Muscle of leg (tissue), 11 donors: ENCODE results near the gene TCOF1. TPM values are rescaled to one million over a fixed set of nuclear protein-coding genes. Genes with fewer than 3 reads are reported as not detected.

Experiments used
- DNase-seq: peaks from one replicate; pipeline ENCODE4 v3.0.0; 2013
- H3K27ac ChIP-seq: one replicate; pipeline ENCODE4 v1.5.1; 2013; ENCODE audit warnings: mild to moderate bottlenecking, low read length, control low read depth
- H3K27me3 ChIP-seq: one replicate; pipeline ENCODE4 v1.6.1; 2013; ENCODE audit warnings: low read length; ENCODE audit not compliant: control insufficient read depth, insufficient read depth
- H3K36me3 ChIP-seq: one replicate; pipeline ENCODE4 v1.6.1; 2013; ENCODE audit warnings: low read length; ENCODE audit not compliant: control insufficient read depth, insufficient read depth
- H3K4me1 ChIP-seq: one replicate; pipeline ENCODE4 v1.6.1; 2013; ENCODE audit warnings: low read length; ENCODE audit not compliant: control insufficient read depth, insufficient read depth
- H3K4me3 ChIP-seq: one replicate; pipeline ENCODE4 v1.5.1; 2013; ENCODE audit warnings: low read length, control low read depth
- H3K9me3 ChIP-seq: replicated peaks from 2 replicates; pipeline ENCODE4 v1.6.1; 2013; ENCODE audit warnings: low read depth, low read length; ENCODE audit not compliant: control insufficient read depth
- WGBS: methylation state at CpG from one replicate; pipeline ENCODE4 v1.1.5; 2013; ENCODE audit warnings: missing lambda C conversion rate; ENCODE audit not compliant: insufficient coverage; 5-methylcytosine and 5-hydroxymethylcytosine counted together
- polyA plus RNA-seq, 8 donors: library from polyadenylated mRNA; unstranded; fragments of 120-200 nt; gene quantifications; one replicate each; pipeline versions ENCODE4 v1.2.1 to v1.2.3, GENCODE V29; 2013; ENCODE audit warnings: inconsistent platforms in 1 of 8, low replicate concordance in 1 of 8; ENCODE audit not compliant: insufficient read length in 8 of 8, insufficient read depth in 1 of 8
- total RNA-seq: library from RNA; stranded (reverse); fragments of 120-200 nt; gene quantifications from one replicate; pipeline ENCODE4 v1.2.4, GENCODE V29; 2013

TCOF1 gene
- total and polyA plus RNA-seq, 9 donors, result 12.6 to 26.1 (median 22.5) TPM

DNA sequence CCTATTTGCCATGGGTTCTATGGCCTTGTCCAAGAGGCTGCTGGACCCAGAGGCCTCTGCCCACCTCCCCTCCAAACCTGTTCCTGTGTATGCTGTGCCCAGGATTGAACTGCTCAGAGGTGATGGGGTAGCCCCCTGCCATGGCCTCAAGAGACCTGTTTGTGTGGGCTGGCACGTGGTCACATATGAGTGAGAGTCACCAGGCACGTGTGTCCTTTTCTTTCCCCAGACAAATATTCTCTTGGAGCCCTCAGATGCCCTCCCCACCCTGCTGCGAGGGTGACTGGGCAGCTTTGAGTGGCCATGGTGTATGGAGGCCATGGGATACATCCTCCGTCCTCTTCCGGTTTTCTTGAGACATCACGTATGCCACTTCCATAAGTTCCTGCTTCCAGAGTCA is 10.9 kb upstream of the TCOF1 start:
- Histone ChIP-seq H3K4me1 (no peaks in the 10 kb centered on the region), H3K27ac (no peak overlapping the region), H3K9me3 (no peaks in the 10 kb centered on the region), H3K4me3 (no peak overlapping the region), H3K36me3 (no peaks in the 10 kb centered on the region), H3K27me3 (no peaks in the 10 kb centered on the region)
- DNase-seq, result no peak
- WGBS, result 96% methylated on average over 4 of the region's 6 CpGs

DNA sequence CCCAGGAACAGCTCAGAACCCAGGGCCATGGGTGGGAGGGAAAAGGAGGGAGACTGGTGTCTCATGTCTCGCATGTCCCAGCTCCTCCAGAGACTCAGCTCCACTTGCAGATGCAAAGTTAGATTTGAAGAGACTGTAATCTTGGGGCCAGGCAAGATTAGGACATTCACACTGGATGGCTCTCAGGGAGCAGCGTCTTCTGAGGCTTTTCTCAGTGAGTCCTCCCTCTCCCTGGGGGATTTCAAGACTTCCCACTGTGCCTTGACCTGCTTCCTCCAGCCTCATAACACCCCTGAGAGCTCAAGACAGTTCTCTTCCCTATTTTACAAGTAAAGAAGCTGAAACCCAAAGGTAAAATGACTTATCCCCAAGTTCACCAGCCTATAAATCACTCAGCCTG is 10.5 kb upstream of the TCOF1 start:
- no peak for DNase-seq
- Histone ChIP-seq H3K27me3 (no peaks in the 10 kb centered on the region), H3K4me3 (no peak overlapping the region), H3K27ac (no peak overlapping the region), H3K4me1 (no peaks in the 10 kb centered on the region), H3K9me3 (no peaks in the 10 kb centered on the region), H3K36me3 (no peaks in the 10 kb centered on the region)
- WGBS, result 83% methylated on average over 2 of the region's 2 CpGs

DNA sequence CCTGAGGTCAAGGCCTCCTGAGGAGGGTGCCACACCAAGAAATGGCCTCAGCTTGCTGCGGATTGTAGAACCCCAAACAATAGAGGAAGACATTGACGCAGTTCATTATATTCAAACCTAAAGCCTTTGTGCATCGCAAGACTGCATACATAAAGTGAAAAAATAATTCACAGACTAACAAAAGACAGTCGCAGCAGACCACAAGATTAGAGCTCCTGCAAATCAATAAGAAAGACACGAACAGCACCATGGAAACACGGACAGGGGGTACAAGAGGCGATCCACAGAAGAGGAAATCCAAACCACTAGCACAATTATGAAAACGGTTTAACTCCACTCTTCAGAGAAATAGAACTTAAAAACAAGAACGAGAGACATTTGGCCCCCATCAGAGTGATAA is 10.0 kb upstream of the TCOF1 start:
- H3K27me3 ChIP-seq, result no peaks in the 10 kb centered on the region
- H3K9me3 ChIP-seq, result no peaks in the 10 kb centered on the region
- no peak overlapping the region for H3K27ac ChIP-seq
- no peak for DNase-seq
- H3K4me3 ChIP-seq, result no peak overlapping the region
- H3K4me1 ChIP-seq, result no peaks in the 10 kb centered on the region
- WGBS, result 70% methylated on average over 7 of the region's 9 CpGs
- H3K36me3 ChIP-seq, result no peaks in the 10 kb centered on the region

DNA sequence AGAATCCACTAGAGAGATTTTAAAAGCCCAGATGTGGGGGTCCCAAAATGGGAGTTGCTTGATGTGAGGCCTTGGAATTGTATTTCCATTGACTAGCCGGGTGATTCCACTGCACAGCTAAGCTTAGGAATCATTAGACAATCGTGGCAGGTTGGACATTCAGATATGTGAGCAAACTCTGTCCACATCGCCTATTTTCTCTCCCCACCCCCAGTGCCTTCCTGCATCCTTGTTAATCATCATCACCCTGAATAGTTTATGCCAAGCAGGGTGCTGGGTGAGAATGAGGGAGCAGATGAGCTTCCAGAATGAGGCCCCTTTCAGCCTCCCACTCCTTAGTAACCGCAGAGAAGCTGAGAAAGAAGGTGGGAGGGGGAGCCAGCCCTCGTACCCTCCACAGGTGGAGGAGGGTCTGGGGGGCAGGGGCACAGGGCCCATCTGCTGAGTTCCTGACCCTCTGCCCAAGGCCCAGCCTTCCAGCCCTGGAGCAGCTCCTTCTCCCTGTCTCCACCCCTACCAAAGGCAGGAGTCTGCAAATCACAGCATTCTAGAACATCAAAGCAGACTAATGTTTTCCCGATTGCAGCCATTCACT is 7.7 kb upstream of the TCOF1 start:
- Histone ChIP-seq H3K36me3 (no peaks in the 10 kb centered on the region), H3K27me3 (peaks cover 3% of the 10 kb centered on the region), H3K9me3 (no peaks in the 10 kb centered on the region), H3K27ac (no peak overlapping the region), H3K4me1 (no peaks in the 10 kb centered on the region), H3K4me3 (no peak overlapping the region)
- DNase-seq, result no peak
- 78% methylated on average over 3 of the region's 6 CpGs for WGBS

DNA sequence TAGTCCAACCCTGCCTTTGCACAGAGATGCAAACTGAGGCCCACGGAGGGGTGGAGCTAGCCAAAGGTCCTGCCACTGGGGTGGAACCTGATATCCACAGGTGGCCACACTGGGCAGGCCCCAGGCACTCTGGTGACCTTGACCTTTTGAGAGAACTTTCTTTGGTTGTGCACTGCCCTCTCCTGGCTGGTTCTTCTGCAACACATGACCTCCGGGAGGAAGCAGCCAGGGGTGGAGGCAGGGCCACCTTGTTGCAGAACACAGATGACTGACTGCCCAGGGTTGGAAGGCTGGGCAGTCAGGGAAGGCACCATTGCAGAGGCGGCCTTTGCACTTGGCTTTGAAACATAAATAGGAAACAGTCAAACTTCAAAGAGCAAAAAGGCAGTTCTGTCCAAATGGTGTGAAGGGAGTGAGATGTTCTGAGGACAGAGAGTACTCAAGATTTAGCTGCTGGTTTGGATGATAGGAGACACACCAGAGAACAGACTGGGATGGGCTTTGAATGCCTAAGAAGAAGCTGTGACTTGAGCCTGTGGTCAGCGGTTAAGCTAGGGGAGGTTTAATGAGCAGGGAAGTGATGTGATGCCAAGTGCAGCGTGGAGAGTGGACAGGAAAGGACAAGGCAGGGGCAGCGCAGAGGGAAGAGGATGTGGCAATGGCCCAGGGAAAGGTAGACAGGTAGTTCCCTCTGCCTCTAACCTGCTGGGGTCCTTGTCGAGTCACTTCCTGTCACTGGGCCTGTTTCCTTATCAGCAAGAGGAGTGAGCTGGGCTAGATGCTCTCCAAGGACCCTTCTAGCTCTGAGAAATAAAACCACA is 6.8 kb upstream of the TCOF1 start:
- peak; percentile 68 for DNase-seq
- Histone ChIP-seq H3K9me3 (no peaks in the 10 kb centered on the region), H3K27ac (no peak overlapping the region), H3K4me1 (no peaks in the 10 kb centered on the region), H3K27me3 (peaks cover 3% of the 10 kb centered on the region), H3K4me3 (no peak overlapping the region), H3K36me3 (no peaks in the 10 kb centered on the region)
- WGBS, result 29% methylated on average over 5 of the region's 7 CpGs

DNA sequence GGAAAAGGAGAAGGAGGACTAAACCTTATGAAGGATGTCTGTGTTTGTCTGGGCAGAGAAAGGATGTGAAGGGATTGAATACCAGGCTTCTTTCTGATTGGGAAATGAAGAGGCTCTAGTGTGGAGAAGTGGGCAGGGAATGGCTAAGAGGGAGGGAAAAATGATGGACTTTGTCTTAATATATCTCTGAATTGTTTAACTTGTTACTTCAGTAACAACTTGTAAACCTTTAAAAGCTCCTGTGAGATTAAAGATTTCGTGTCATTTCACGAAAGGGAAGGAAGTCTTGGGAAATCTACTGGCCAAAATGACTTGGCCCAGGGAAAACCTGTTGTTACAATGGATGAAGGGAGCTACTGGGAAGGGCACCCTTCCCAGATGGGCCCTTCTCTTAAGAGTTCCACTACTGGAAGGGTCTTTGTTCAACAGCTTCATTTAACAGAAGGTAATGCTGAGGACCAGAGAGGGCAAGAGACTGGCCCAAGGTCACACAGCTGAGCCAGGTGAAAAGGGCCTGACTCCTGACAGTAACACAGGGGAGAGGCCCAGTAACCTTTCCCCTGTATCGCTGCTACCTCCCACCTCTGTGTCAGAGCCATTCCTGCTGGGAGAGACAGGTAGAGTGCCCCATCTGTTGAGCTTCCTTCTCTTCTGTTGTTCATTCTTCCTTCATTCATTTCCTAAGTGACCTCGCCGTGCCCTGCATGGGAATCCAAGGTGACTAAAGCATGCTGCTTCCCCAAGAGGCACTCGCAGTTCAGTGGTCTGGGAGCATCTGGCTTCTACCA is 5.1 kb upstream of the TCOF1 start:
- H3K4me3 ChIP-seq, result no peak overlapping the region
- DNase-seq, result no peak
- H3K27ac ChIP-seq, result no peak overlapping the region
- H3K9me3 ChIP-seq, result no peaks in the 10 kb centered on the region
- H3K27me3 ChIP-seq, result peaks cover 3% of the 10 kb centered on the region
- WGBS, result 75% methylated on average over 1 of the region's 6 CpGs
- peaks cover 3% of the 10 kb centered on the region for H3K4me1 ChIP-seq
- H3K36me3 ChIP-seq, result no peaks in the 10 kb centered on the region

DNA sequence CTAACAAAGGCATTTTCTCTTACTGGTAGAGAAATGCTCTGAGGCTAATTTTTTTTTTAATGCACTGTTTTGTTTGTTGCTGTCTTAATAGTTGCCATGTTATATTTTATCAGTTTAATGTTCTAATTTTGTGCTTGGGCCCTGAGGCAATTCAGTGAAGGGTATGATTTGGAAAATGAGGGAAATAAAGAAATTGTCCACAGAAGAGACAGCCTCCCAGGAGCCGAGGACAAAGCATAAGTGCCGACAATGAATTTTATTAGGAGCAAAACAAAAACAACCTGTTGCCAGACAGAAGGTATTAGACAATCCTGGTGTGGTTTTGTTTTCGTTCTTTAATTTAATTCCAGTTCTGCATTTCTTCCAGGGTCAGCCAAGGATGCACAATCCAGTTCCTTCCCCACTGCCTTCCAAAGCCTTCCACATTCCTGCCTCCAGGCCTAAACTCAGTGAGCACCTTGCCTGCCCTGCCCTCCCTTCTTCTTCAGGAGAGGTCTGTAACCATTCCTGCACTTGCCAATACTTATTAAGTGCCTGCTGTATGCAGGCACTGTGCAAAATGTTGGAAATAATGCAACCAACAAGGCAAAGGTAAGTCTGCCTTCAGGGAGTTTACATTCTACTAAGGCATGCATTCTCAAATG is 4.3 kb upstream of the TCOF1 start:
- no peak overlapping the region for H3K27ac ChIP-seq
- H3K4me3 ChIP-seq, result no peak overlapping the region
- H3K36me3 ChIP-seq, result no peaks in the 10 kb centered on the region
- H3K27me3 ChIP-seq, result peaks cover 3% of the 10 kb centered on the region
- no CpG with 5 or more reads among the region's 3 CpGs for WGBS
- peaks cover 6% of the 10 kb centered on the region for H3K4me1 ChIP-seq
- no peaks in the 10 kb centered on the region for H3K9me3 ChIP-seq
- DNase-seq, result no peak

DNA sequence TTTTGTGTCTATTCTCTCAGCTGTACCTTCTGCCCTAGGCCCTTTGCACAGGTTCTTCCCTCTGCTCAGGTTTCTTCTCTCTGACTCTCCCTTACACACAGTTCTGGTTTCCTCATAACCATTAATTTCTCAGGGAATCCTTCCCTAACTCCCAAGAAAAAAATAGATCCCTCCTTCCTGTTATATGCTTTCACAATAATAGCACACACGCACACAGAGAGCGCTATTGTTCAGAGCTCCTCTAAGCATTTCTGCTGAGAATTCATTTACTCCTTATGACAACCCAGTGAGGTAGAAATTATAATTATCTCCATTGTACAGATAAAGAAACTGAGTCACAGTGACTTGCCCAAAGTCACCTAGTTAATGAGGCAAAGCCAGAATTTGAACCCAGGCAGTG is 1.7 kb upstream of the TCOF1 start:
- H3K9me3 ChIP-seq, result no peaks in the 10 kb centered on the region
- peaks cover 3% of the 10 kb centered on the region for H3K27me3 ChIP-seq
- H3K4me3 ChIP-seq, result no peak overlapping the region
- H3K4me1 ChIP-seq, result peaks cover 13% of the 10 kb centered on the region
- H3K36me3 ChIP-seq, result peaks cover 5% of the 10 kb centered on the region
- no CpG with 5 or more reads among the region's 2 CpGs for WGBS
- DNase-seq, result no peak
- no peak overlapping the region for H3K27ac ChIP-seq

DNA sequence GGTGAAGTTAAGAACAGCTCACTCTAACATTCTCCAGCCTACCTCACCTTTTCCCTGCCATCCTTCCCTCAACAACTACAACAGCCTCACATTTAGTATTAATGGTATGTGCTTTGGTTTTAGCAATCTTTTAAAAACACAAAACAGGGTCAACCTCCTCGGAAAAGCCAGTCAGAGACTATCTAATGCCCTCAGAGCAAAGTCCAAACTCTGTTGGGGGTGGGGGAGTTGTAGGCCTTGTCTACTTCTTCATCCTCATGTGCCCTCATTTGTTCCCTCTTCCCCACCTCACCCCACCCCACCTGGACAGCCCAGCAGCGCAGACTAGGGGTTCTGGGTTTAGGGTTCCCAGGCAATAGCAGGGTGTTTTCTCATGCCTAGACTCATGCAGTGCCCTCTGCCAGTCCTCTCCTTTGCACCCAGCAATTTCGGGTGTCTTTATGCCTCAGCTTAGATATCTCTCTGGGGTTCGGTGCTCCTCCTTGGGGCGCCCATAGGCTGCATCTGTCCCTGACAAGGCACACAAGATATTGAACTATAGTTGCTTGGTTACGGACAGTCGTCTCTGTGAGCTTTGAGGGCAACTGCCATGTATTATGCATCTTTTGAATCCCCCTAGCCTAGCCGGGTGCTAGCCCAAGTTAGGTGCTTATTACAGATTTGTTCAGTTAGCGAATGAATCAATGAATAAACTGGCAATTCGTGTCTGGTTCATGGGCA is 762 bp upstream of the TCOF1 start:
- no peak overlapping the region for H3K27ac ChIP-seq
- no peak for DNase-seq
- no peaks in the 10 kb centered on the region for H3K9me3 ChIP-seq
- H3K27me3 ChIP-seq, result peaks cover 3% of the 10 kb centered on the region
- WGBS, result 55% methylated on average over 6 of the region's 10 CpGs
- peak overlapping the region; percentile 70 for H3K4me3 ChIP-seq
- peaks cover 13% of the 10 kb centered on the region for H3K4me1 ChIP-seq
- peaks cover 14% of the 10 kb centered on the region for H3K36me3 ChIP-seq
